SK-N-SH (cell line): ENCODE results near the gene NDP. TPM values are rescaled to one million over a fixed set of nuclear protein-coding genes. Genes with fewer than 3 reads are reported as not detected.

Experiments used
- CTCF ChIA-PET: fragments of 300-600, 350-600 bp; formaldehyde crosslinking; extraction: SDS; loops from one replicate; lab custom pipeline; 2021; lab: Yijun Ruan, JAX
- POLR2A ChIA-PET: fragments of 350-600 bp; sonication (Branson Sonifier 250); formaldehyde crosslinking; extraction: SDS; loops from one replicate; lab custom pipeline; 2020; ENCODE audit warnings: antibody characterized with exemption, inconsistent platforms; lab: Yijun Ruan, JAX
- DNase-seq: peaks from one replicate; pipeline ENCODE4 v3.0.0; 2012
- H2AFZ ChIP-seq: fragments of 200-600 bp; sonication (generic); 2 replicates; pipeline ENCODE4 v1.8.1; 2016; ENCODE audit warnings: antibody characterized with exemption, mild to moderate bottlenecking, low read depth
- H3F3A ChIP-seq: fragments of 200-600 bp; sonication (generic); replicated peaks from 2 replicates; pipeline ENCODE3; 2016; ENCODE audit warnings: antibody characterized with exemption, mild to moderate bottlenecking; ENCODE audit not compliant: insufficient read depth
- H3K27ac ChIP-seq, 2 experiments: fragments of 200-500 bp in 1 of 2; fragments of 200-600 bp in 1 of 2; sonication (Bioruptor generic) in 1 of 2; sonication (generic), shearing (Covaris generic) in 1 of 2; 2 replicates each; pipeline versions ENCODE4 v1.5.1 to v1.6.1; 2014 to 2016; ENCODE audit warnings: low read depth in 2 of 2, inconsistent platforms in 1 of 2, low read length in 1 of 2, mild to moderate bottlenecking in 1 of 2, mixed read lengths in 1 of 2
- H3K27me3 ChIP-seq: fragments of 200-600 bp; sonication (generic), shearing (Covaris generic); 2 replicates; pipeline ENCODE4 v1.6.1; 2016; ENCODE audit warnings: mixed run types; ENCODE audit not compliant: insufficient read depth
- H3K36me3 ChIP-seq, 2 experiments: fragments of 200-500 bp in 1 of 2; fragments of 200-600 bp in 1 of 2; sonication (Bioruptor generic) in 1 of 2; sonication (generic) in 1 of 2; replicated peaks in 1 of 2; 2 replicates each; pipeline versions ENCODE3 to v1.5.1; 2014 to 2016; ENCODE audit warnings: low read length in 1 of 2, mild to moderate bottlenecking in 1 of 2; ENCODE audit not compliant: insufficient read depth in 2 of 2, control insufficient read depth in 1 of 2
- H3K4me1 ChIP-seq, 2 experiments: fragments of 200-500 bp in 1 of 2; fragments of 200-600 bp in 1 of 2; sonication (Bioruptor generic) in 1 of 2; sonication (generic), shearing (Covaris generic) in 1 of 2; 2 replicates each; pipeline versions ENCODE4 v1.5.1 to v1.6.1; 2014 to 2016; ENCODE audit warnings: low read depth in 1 of 2, low read length in 1 of 2, mixed run types in 1 of 2; ENCODE audit not compliant: insufficient read depth in 2 of 2, control insufficient read depth in 1 of 2
- H3K4me2 ChIP-seq: fragments of 200-600 bp; sonication (generic), shearing (Covaris generic); 2 replicates; pipeline ENCODE4 v1.6.1; 2017; ENCODE audit warnings: mixed run types
- H3K4me3 ChIP-seq, 2 experiments: fragments of 200-500 bp in 1 of 2; fragments of 200-600 bp in 1 of 2; sonication (Bioruptor generic) in 1 of 2; sonication (generic), shearing (Covaris generic) in 1 of 2; 2 replicates each; pipeline versions ENCODE4 v1.5.1 to v1.8.1; 2014 to 2016; ENCODE audit warnings: low read depth in 2 of 2, inconsistent platforms in 1 of 2, low read length in 1 of 2, mild to moderate bottlenecking in 1 of 2, mixed read lengths in 1 of 2, moderate library complexity in 1 of 2
- H3K79me2 ChIP-seq: fragments of 200-600 bp; sonication (generic); 2 replicates; pipeline ENCODE4 v1.8.1; 2017; ENCODE audit warnings: mild to moderate bottlenecking; ENCODE audit not compliant: insufficient read depth
- H3K9ac ChIP-seq: fragments of 200-600 bp; sonication (generic); 2 replicates; pipeline ENCODE4 v1.6.1; 2017; ENCODE audit warnings: mixed run types
- H3K9me2 ChIP-seq: fragments of 200-600 bp; sonication (generic); 2 replicates; pipeline ENCODE4 v1.6.1; 2017; ENCODE audit warnings: mixed run types
- H3K9me3 ChIP-seq: fragments of 200-600 bp; sonication (generic); 2 replicates; pipeline ENCODE4 v1.6.1; 2017; ENCODE audit warnings: mixed run types, mild to moderate bottlenecking, moderate library complexity
- H4K20me1 ChIP-seq: fragments of 200-600 bp; sonication (generic); 2 replicates; pipeline ENCODE4 v1.6.1; 2017; ENCODE audit warnings: mild to moderate bottlenecking, mixed run types; ENCODE audit not compliant: insufficient read depth
- CTCF ChIP-seq: fragments of 200-600 bp; sonication (generic); IDR thresholded peaks from 2 replicates; pipeline ENCODE4 v1.6.1; 2017; ENCODE audit warnings: antibody characterized with exemption, mild to moderate bottlenecking, moderate library complexity
- ELF1 ChIP-seq: IDR thresholded peaks from 2 replicates; pipeline ENCODE4 v1.4.0; 2012
- EZH2phosphoT487 ChIP-seq: fragments of 200-600 bp; sonication (generic); IDR thresholded peaks from 2 replicates; pipeline ENCODE4 v1.6.1; 2017; ENCODE audit warnings: low read depth, mixed run types, mild to moderate bottlenecking, antibody characterized with exemption, moderate library complexity, borderline replicate concordance
- FOXJ3 ChIP-seq: sonication (generic); formaldehyde crosslinking; IDR thresholded peaks from 2 replicates; pipeline ENCODE4 v1.5.1; 2020; ENCODE audit warnings: mild to moderate bottlenecking, missing genetic modification reagents
- FOXM1 ChIP-seq: IDR thresholded peaks from 2 replicates; pipeline ENCODE4 v1.4.0; 2012; ENCODE audit warnings: low read depth, mild to moderate bottlenecking
- MAX ChIP-seq: IDR thresholded peaks from 2 replicates; pipeline ENCODE4 v1.4.0; 2012; ENCODE audit warnings: low read depth
- MXI1 ChIP-seq: IDR thresholded peaks from 2 replicates; pipeline ENCODE4 v1.6.1; 2012; ENCODE audit warnings: mild to moderate bottlenecking, low read depth, low read length, improper control_type of control experiment
- REST ChIP-seq: IDR thresholded peaks from 2 replicates; pipeline ENCODE4 v1.6.1; 2012; ENCODE audit warnings: mild to moderate bottlenecking, low read depth, low read length, moderate library complexity
- SMC3 ChIP-seq: IDR thresholded peaks from 2 replicates; pipeline ENCODE4 v1.6.1; 2012; ENCODE audit warnings: low read depth, low read length, improper control_type of control experiment
- YY1 ChIP-seq: IDR thresholded peaks from 2 replicates; pipeline ENCODE4 v1.4.0; 2012; ENCODE audit warnings: low read depth, mild to moderate bottlenecking
- ZBTB33 ChIP-seq: IDR thresholded peaks from 2 replicates; pipeline ENCODE4 v1.4.0; 2012; ENCODE audit warnings: low read depth, borderline replicate concordance
- WGBS: methylation state at CpG from one replicate; pipeline ENCODE4 v1.1.6; 2017; ENCODE audit warnings: low lambda C conversion rate; 5-methylcytosine and 5-hydroxymethylcytosine counted together
- polyA plus RNA-seq, 3 experiments: library from polyadenylated mRNA; depleted of rRNA; stranded (reverse); fragments of >200 nt; gene quantifications; 2 replicates each; pipeline ENCODE4 v1.2.3, GENCODE V29; 2012

NDP gene
- polyA plus RNA-seq, 1 of the 3 experiments (the other 2 are of a cell fraction): 0.16 TPM

GRCh38 chrX:44006081-44006480 is 32.9 kb upstream of the NDP start:
- Histone ChIP-seq H3K27ac (no peak overlapping the region), H3K9me2 (no peaks in the 10 kb centered on the region), H4K20me1 (no peaks in the 10 kb centered on the region), H2AFZ (no peak overlapping the region), H3K79me2 (no peaks in the 10 kb centered on the region), H3K9me3 (no peaks in the 10 kb centered on the region; the same call in 1 of the 2 replicates), H3K9ac (no peak overlapping the region), H3K4me1 (no peaks in the 10 kb centered on the region), H3K4me3 (no peak overlapping the region), H3K4me2 (no peak overlapping the region), H3K36me3 (no peaks in the 10 kb centered on the region), H3K27me3 (no peaks in the 10 kb centered on the region), H3F3A (no peaks in the 10 kb centered on the region)
- WGBS: 39% methylated on average over 1 of the region's 1 CpG
- ChIA-PET CTCF (no interaction called here), POLR2A (no interaction called here)
- TF ChIP-seq MAX (no peak), SMC3 (no peak), ZBTB33 (no peak), EZH2phosphoT487 (no peak), FOXJ3 (CRISPR knock-in tag) (no peak), MXI1 (no peak), FOXM1 (no peak), CTCF (no peak), REST (no peak), YY1 (no peak), ELF1 (no peak)
- DNase-seq: no peak
